Lung (tissue), 12 donors: ENCODE measurements around the gene MSH2. TPM values are rescaled to one million over a fixed set of nuclear protein-coding genes. Genes with fewer than 3 reads are reported as not detected.
A peak's percentile ranks its signal among the peaks of the same experiment; 100 is the strongest.

Experiments
- ATAC-seq: fragments of 200-7000 bp; cut with Tn5 transposase; one replicate; pipeline ENCODE4 v1.9.1; 2020; ENCODE audit warnings: moderate number of reproducible peaks; ENCODE audit not compliant: insufficient read depth, low FRiP score
- DNase-seq, 3 donors: peaks; one replicate each; pipeline ENCODE4 v3.0.0-alpha.2; 2013 to 2017
- H3K27ac ChIP-seq, 2 donors: one replicate each; pipeline ENCODE4 v1.5.1; 2013; ENCODE audit warnings: mild to moderate bottlenecking in 2 of 2, moderate library complexity in 2 of 2, control low read depth in 1 of 2, inconsistent platforms in 1 of 2, low read depth in 1 of 2, low read length in 1 of 2
- H3K27me3 ChIP-seq, 3 donors: one replicate each; pipeline ENCODE4 v1.5.1; 2013; ENCODE audit warnings: low read length in 2 of 3; ENCODE audit not compliant: control insufficient read depth in 3 of 3, insufficient read depth in 3 of 3
- H3K36me3 ChIP-seq, 4 donors: one replicate each; pipeline ENCODE4 v1.5.1; 2013; ENCODE audit warnings: low read length in 4 of 4, mild to moderate bottlenecking in 1 of 4, moderate library complexity in 1 of 4; ENCODE audit not compliant: control insufficient read depth in 4 of 4, insufficient read depth in 4 of 4
- H3K4me1 ChIP-seq, 5 donors: one replicate each; pipeline ENCODE4 v1.5.1; 2013; ENCODE audit warnings: low read length in 5 of 5, mild to moderate bottlenecking in 2 of 5, moderate library complexity in 1 of 5; ENCODE audit not compliant: control insufficient read depth in 5 of 5, insufficient read depth in 5 of 5
- H3K4me3 ChIP-seq: one replicate; pipeline ENCODE4 v1.5.1; 2013; ENCODE audit warnings: mild to moderate bottlenecking, control low read depth, moderate library complexity
- H3K9ac ChIP-seq, 2 donors: one replicate each; pipeline ENCODE4 v1.5.1; 2013; ENCODE audit warnings: low read length in 2 of 2, control low read depth in 1 of 2; ENCODE audit not compliant: insufficient read depth in 1 of 2
- H3K9me3 ChIP-seq, 4 donors: one replicate each; pipeline ENCODE4 v1.5.1; 2013; ENCODE audit warnings: low read length in 3 of 4, mild to moderate bottlenecking in 1 of 4, moderate library complexity in 1 of 4; ENCODE audit not compliant: control insufficient read depth in 4 of 4, insufficient read depth in 3 of 4
- WGBS, 2 donors: extraction: QIAGEN DNeasy Blood & Tissue Kit; methylation state at CpG; one replicate each; pipeline ENCODE4 v1.1.7; 2013; 5-methylcytosine and 5-hydroxymethylcytosine counted together
- polyA plus RNA-seq, 2 donors: library from polyadenylated mRNA; stranded (reverse); fragments of 200-250 nt; gene quantifications; one replicate each; pipeline ENCODE4 v1.2.1, GENCODE V29; 2013
- total RNA-seq, 2 donors: library from RNA; depleted of rRNA in 1 of 2; stranded (reverse); fragments of >200 nt in 1 of 2; gene quantifications; one replicate each; pipeline ENCODE4 v1.2.1, GENCODE V29; 2014 to 2021
- TF ChIP-seq, protein P1 (sequence below): IDR thresholded peaks from 2 replicates; pipeline ENCODE4 v1.5.1; 2012; ENCODE audit warnings: mild to moderate bottlenecking; ENCODE audit errors: control extremely low read depth, extremely low read depth
- donor health status: control.
- donor health status: control.
- donor health status: Bipolar disorder and iron deficiency.
- donor health status: healthy.
- donor health status: DM: yes; HTN: yes; CAD: no.

MSH2 gene
- total and polyA plus RNA-seq, 4 donors: 6.4 to 44.9 (median 10.5) TPM

DNA sequence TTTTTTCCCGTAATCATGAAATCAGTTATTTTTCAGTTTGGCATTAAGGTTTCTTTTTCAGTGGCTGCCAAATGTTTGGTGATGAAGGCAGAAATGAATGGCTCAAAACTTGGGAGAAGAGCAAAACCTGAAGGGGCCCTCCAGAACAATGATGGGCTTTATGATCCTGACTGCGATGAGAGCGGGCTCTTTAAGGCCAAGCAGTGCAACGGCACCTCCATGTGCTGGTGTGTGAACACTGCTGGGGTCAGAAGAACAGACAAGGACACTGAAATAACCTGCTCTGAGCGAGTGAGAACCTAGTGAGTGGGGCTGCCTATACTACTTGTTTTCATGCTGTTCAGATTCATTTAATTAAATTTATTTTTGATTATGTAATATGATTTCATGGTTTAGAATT is 29.2 kb upstream of the MSH2 start:
- ATAC-seq (no peak), DNase-seq (peak; percentile 36 to 67 (median 38))
- Histone ChIP-seq H3K9ac (no peak overlapping the region), H3K27ac (no peak overlapping the region), H3K36me3 (no peaks in the 10 kb centered on the region), H3K27me3 (peaks cover 0 to 3% (median 0%) of the 10 kb centered on the region in 3 donors), H3K4me1 (peaks cover 0 to 13% (median 5%) of the 10 kb centered on the region in 5 donors), H3K9me3 (peaks cover 0 to 3% (median 0%) of the 10 kb centered on the region in 4 donors), H3K4me3 (no peak overlapping the region)
- TF ChIP-seq, protein P1, sequence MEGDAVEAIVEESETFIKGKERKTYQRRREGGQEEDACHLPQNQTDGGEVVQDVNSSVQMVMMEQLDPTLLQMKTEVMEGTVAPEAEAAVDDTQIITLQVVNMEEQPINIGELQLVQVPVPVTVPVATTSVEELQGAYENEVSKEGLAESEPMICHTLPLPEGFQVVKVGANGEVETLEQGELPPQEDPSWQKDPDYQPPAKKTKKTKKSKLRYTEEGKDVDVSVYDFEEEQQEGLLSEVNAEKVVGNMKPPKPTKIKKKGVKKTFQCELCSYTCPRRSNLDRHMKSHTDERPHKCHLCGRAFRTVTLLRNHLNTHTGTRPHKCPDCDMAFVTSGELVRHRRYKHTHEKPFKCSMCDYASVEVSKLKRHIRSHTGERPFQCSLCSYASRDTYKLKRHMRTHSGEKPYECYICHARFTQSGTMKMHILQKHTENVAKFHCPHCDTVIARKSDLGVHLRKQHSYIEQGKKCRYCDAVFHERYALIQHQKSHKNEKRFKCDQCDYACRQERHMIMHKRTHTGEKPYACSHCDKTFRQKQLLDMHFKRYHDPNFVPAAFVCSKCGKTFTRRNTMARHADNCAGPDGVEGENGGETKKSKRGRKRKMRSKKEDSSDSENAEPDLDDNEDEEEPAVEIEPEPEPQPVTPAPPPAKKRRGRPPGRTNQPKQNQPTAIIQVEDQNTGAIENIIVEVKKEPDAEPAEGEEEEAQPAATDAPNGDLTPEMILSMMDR: no peak
- WGBS, 2 donors: 71 to 76% methylated on average over 5 of the region's 5 CpGs

DNA sequence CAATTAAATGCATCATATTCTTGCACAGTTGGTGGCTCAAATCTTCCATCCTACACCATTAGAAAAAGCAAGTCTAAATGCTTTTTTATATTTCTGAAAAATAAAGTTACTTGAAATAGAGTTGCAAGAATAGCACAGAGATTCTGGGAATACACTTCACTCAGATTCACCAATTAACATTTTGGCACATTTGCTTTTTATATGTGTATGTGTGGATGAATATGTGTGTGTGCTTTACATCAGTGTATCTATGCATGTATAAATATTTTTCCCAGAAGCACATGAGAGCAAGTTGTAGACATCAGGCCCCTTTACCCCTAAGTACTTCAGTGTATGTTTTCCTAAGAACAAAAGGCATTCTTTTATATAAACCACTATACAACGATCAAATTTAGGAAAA is 27.6 kb upstream of the MSH2 start:
- no peak for ATAC-seq
- Histone ChIP-seq H3K27ac (no peak overlapping the region), H3K27me3 (no peaks in the 10 kb centered on the region), H3K4me1 (peaks cover 0 to 7% (median 0%) of the 10 kb centered on the region in 5 donors), H3K36me3 (no peaks in the 10 kb centered on the region), H3K4me3 (no peak overlapping the region), H3K9ac (no peak overlapping the region), H3K9me3 (no peaks in the 10 kb centered on the region)
- 73 to 85% methylated on average over 1 of the region's 1 CpG for WGBS, 2 donors
- no peak for DNase-seq
- TF ChIP-seq, protein P1: no peak

DNA sequence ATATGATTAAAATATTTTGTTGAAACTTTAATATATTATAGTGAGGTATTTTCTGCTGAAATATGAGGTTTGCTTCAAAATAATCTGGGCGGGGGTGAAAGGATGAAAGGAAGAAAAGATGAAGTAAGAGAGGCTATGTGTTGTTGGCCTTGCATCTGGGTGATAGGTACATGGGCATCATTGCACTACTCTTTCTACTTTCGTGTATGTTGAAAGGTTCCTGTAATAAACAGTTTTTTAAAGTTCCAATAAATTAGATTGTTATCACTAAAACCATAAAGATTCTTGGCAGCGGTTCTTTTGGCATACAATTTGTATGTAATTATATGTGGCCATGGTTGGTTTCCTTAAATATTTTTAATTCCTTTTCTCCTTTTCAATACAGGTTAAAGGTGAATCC is 23.6 kb upstream of the MSH2 start:
- DNase-seq (no peak), ATAC-seq (no peak)
- WGBS, 2 donors: 80 to 81% methylated on average over 3 of the region's 3 CpGs
- Histone ChIP-seq H3K27me3 (no peaks in the 10 kb centered on the region), H3K4me1 (no peaks in the 10 kb centered on the region), H3K27ac (no peak overlapping the region), H3K4me3 (no peak overlapping the region), H3K9me3 (no peaks in the 10 kb centered on the region), H3K36me3 (no peaks in the 10 kb centered on the region), H3K9ac (no peak overlapping the region)
- TF ChIP-seq, protein P1: no peak

DNA sequence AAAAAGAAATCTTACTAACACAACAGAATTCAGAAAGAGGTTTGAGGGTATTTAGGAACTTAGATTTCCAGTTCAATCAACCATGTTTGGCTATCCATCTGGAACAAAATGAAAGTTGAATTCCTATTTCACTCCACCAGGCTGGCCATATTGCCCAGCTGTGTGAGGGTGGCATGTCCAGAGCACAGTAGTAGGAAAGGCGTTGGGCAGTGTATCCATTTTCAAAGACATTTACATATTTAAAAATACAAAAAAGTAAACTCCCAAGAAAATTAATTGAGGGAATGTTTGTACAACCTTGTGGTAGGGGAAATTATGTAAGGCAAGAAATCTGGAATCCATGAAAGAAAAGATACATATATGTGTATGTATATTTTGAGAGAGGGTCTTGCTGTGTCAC is 21.5 kb upstream of the MSH2 start:
- Histone ChIP-seq H3K27me3 (no peaks in the 10 kb centered on the region), H3K4me1 (no peaks in the 10 kb centered on the region), H3K9ac (no peak overlapping the region), H3K4me3 (no peak overlapping the region), H3K9me3 (no peaks in the 10 kb centered on the region), H3K36me3 (no peaks in the 10 kb centered on the region), H3K27ac (no peak overlapping the region)
- no peak for ATAC-seq
- TF ChIP-seq, protein P1: no peak
- 93 to 98% methylated on average over 1 of the region's 1 CpG for WGBS, 2 donors
- DNase-seq: no peak
